ENCODE results near the gene NTRK1.
"Not testable (repeated sequence)": the region's sequence is repeated elsewhere in the genome, so short reads cannot be mapped to it uniquely, and the experiment has no call there.

NTRK1 gene

GRCh38 chr1:156920233-156921052 lies 59.8 kb downstream of the NTRK1 start, which contains the start of gene LRRC71:
LRRC71 (plus strand) TSS chr1:156920632; CDS start chr1:156920804, 172 bp downstream.
- Histone ChIP-seq H3K27me3 (ENCODE audit: control insufficient read depth, insufficient read depth, low read length) (peaks cover 77% of the 10 kb centered on the region), H3K4me1 (ENCODE audit: control insufficient read depth, insufficient read depth, low read length) (peaks cover 9% of the 10 kb centered on the region), H3K4me3 (ENCODE audit: low read depth, low read length) (peak within 1 kb of the TSS; percentile 58)

GRCh38 chr1:156921053-156921529 lies 60.4 kb downstream of the NTRK1 start:
- Histone ChIP-seq H3K4me3 (ENCODE audit: low read depth, low read length) (0 out of 2 replicates have a peak overlapping the region, but pooled peaks have one; percentile 58), H3K4me1 (ENCODE audit: control insufficient read depth, insufficient read depth, low read length) (peaks cover 9% of the 10 kb centered on the region), H3K9me3 (ENCODE audit: control insufficient read depth, insufficient read depth, low read length) (no peaks in the 10 kb centered on the region), H3K36me3 (ENCODE audit: control insufficient read depth, insufficient read depth, low read length) (no peaks in the 10 kb centered on the region), H3K9ac (ENCODE audit: low read depth, low read length) (no peak overlapping the region), H3K27ac (ENCODE audit: low read depth, low read length) (no peak overlapping the region), H3K27me3 (ENCODE audit: control insufficient read depth, insufficient read depth, low read length) (peaks cover 84% of the 10 kb centered on the region)

More at GRCh38 chr1:156920233-156921052, 59.8 kb downstream of the NTRK1 start, which contains the start of gene LRRC71:
- Histone ChIP-seq H3K9me3 (ENCODE audit: control insufficient read depth, insufficient read depth, low read length) (no peaks in the 10 kb centered on the region), H3K9ac (ENCODE audit: low read depth, low read length) (no peak within 1 kb of the TSS), H3K36me3 (ENCODE audit: control insufficient read depth, insufficient read depth, low read length) (no peaks in the 10 kb centered on the region), H3K27ac (ENCODE audit: low read depth, low read length) (no peak within 1 kb of the TSS)

GRCh38 chr1:156922986-156923669 lies 62.5 kb downstream of the NTRK1 start:
- H3K9ac ChIP-seq (ENCODE audit: low read depth, low read length), result no peak overlapping the region
- no peaks in the 10 kb centered on the region for H3K9me3 ChIP-seq (ENCODE audit: control insufficient read depth, insufficient read depth, low read length)
- no peak overlapping the region for H3K27ac ChIP-seq (ENCODE audit: low read depth, low read length)
- H3K4me1 ChIP-seq (ENCODE audit: control insufficient read depth, insufficient read depth, low read length), result peaks cover 9% of the 10 kb centered on the region
- H3K27me3 ChIP-seq (ENCODE audit: control insufficient read depth, insufficient read depth, low read length), result peaks cover 99% of the 10 kb centered on the region
- no peaks in the 10 kb centered on the region for H3K36me3 ChIP-seq (ENCODE audit: control insufficient read depth, insufficient read depth, low read length)
- H3K4me3 ChIP-seq (ENCODE audit: low read depth, low read length), result peak overlapping the region; percentile 56

- H3K4me3 ChIP-seq (ENCODE audit: low read depth, low read length), result peak overlapping the region; percentile 56
These were observed 63.2 kb downstream of the NTRK1 start for GRCh38 chr1:156923670-156924477.

GRCh38 chr1:156924478-156925153 lies 64.0 kb downstream of the NTRK1 start:
- H3K36me3 ChIP-seq (ENCODE audit: control insufficient read depth, insufficient read depth, low read length), result no peaks in the 10 kb centered on the region
- peaks cover 9% of the 10 kb centered on the region for H3K4me1 ChIP-seq (ENCODE audit: control insufficient read depth, insufficient read depth, low read length)
- H3K27me3 ChIP-seq (ENCODE audit: control insufficient read depth, insufficient read depth, low read length), result peaks cover 100% of the 10 kb centered on the region
- no peak overlapping the region for H3K9ac ChIP-seq (ENCODE audit: low read depth, low read length)
- no peak overlapping the region for H3K27ac ChIP-seq (ENCODE audit: low read depth, low read length)
- peak overlapping the region; percentile 56 for H3K4me3 ChIP-seq (ENCODE audit: low read depth, low read length)
- no peaks in the 10 kb centered on the region for H3K9me3 ChIP-seq (ENCODE audit: control insufficient read depth, insufficient read depth, low read length)

More at GRCh38 chr1:156923670-156924477, 63.2 kb downstream of the NTRK1 start:
- no peak overlapping the region for H3K9ac ChIP-seq (ENCODE audit: low read depth, low read length)
- no peaks in the 10 kb centered on the region for H3K36me3 ChIP-seq (ENCODE audit: control insufficient read depth, insufficient read depth, low read length)
- H3K9me3 ChIP-seq (ENCODE audit: control insufficient read depth, insufficient read depth, low read length), result no peaks in the 10 kb centered on the region
- H3K4me1 ChIP-seq (ENCODE audit: control insufficient read depth, insufficient read depth, low read length), result peaks cover 9% of the 10 kb centered on the region
- no peak overlapping the region for H3K27ac ChIP-seq (ENCODE audit: low read depth, low read length)
- peaks cover 100% of the 10 kb centered on the region for H3K27me3 ChIP-seq (ENCODE audit: control insufficient read depth, insufficient read depth, low read length)

GRCh38 chr1:156925154-156926010 lies 64.7 kb downstream of the NTRK1 start:
- H3K27ac ChIP-seq (ENCODE audit: low read depth, low read length), result no peak overlapping the region
- H3K4me3 ChIP-seq (ENCODE audit: low read depth, low read length), result no peak overlapping the region
- H3K36me3 ChIP-seq (ENCODE audit: control insufficient read depth, insufficient read depth, low read length), result no peaks in the 10 kb centered on the region
- H3K4me1 ChIP-seq (ENCODE audit: control insufficient read depth, insufficient read depth, low read length), result peaks cover 9% of the 10 kb centered on the region
- no peak overlapping the region for H3K9ac ChIP-seq (ENCODE audit: low read depth, low read length)
- peaks cover 94% of the 10 kb centered on the region for H3K27me3 ChIP-seq (ENCODE audit: control insufficient read depth, insufficient read depth, low read length)
- no peaks in the 10 kb centered on the region for H3K9me3 ChIP-seq (ENCODE audit: control insufficient read depth, insufficient read depth, low read length)

GRCh38 chr1:156926175-156926574 lies 65.5 kb downstream of the NTRK1 start:
- Histone ChIP-seq H3K36me3 (ENCODE audit: control insufficient read depth, insufficient read depth, low read length) (no peaks in the 10 kb centered on the region), H3K9ac (ENCODE audit: low read depth, low read length) (no peak overlapping the region), H3K4me3 (ENCODE audit: low read depth, low read length) (no peak overlapping the region), H3K4me1 (ENCODE audit: control insufficient read depth, insufficient read depth, low read length) (peaks cover 9% of the 10 kb centered on the region), H3K27ac (ENCODE audit: low read depth, low read length) (no peak overlapping the region), H3K27me3 (ENCODE audit: control insufficient read depth, insufficient read depth, low read length) (peaks cover 88% of the 10 kb centered on the region), H3K9me3 (ENCODE audit: control insufficient read depth, insufficient read depth, low read length) (no peaks in the 10 kb centered on the region)

- not testable (repeated sequence) for H3K36me3 ChIP-seq (ENCODE audit: control insufficient read depth, insufficient read depth, low read length); H3K4me1 ChIP-seq (ENCODE audit: control insufficient read depth, insufficient read depth, low read length); H3K4me3 ChIP-seq (ENCODE audit: low read depth, low read length); H3K27ac ChIP-seq (ENCODE audit: low read depth, low read length); H3K9ac ChIP-seq (ENCODE audit: low read depth, low read length); H3K9me3 ChIP-seq (ENCODE audit: control insufficient read depth, insufficient read depth, low read length)
- peaks cover 83% of the 10 kb centered on the region for H3K27me3 ChIP-seq (ENCODE audit: control insufficient read depth, insufficient read depth, low read length)
These were observed 66.0 kb downstream of the NTRK1 start for GRCh38 chr1:156926695-156927094.

- Histone ChIP-seq H3K27me3 (ENCODE audit: control insufficient read depth, insufficient read depth, low read length) (peaks cover 75% of the 10 kb centered on the region), H3K9ac (ENCODE audit: low read depth, low read length) (no peak overlapping the region), H3K4me1 (ENCODE audit: control insufficient read depth, insufficient read depth, low read length) (peaks cover 9% of the 10 kb centered on the region), H3K36me3 (ENCODE audit: control insufficient read depth, insufficient read depth, low read length) (no peaks in the 10 kb centered on the region), H3K9me3 (ENCODE audit: control insufficient read depth, insufficient read depth, low read length) (no peaks in the 10 kb centered on the region), H3K27ac (ENCODE audit: low read depth, low read length) (no peak overlapping the region), H3K4me3 (ENCODE audit: low read depth, low read length) (peak overlapping the region; percentile 66)
These were observed 66.8 kb downstream of the NTRK1 start for GRCh38 chr1:156927215-156928042.

All from HUES48 (cell line).